H9 (cell line): Measurements from ENCODE around the gene ZNF705A. TPM values are rescaled to one million over a fixed set of nuclear protein-coding genes. Genes with fewer than 3 reads are reported as not detected.
"Not testable (repeated sequence)": the region's sequence is repeated elsewhere in the genome, so short reads cannot be mapped to it uniquely, and the experiment has no call there.

Source experiments
- DNase-seq: peaks from one replicate; pipeline ENCODE4 v3.0.0-alpha.2; 2017
- H2AFZ ChIP-seq: one replicate; pipeline ENCODE4 v1.6.1; 2013; ENCODE audit warnings: mild to moderate bottlenecking, low read length, control low read depth, moderate library complexity
- H2AK5ac ChIP-seq: 2 replicates; pipeline ENCODE4 v1.6.1; 2013; ENCODE audit warnings: low read length, control low read depth, mixed read lengths; ENCODE audit not compliant: insufficient read length
- H2BK120ac ChIP-seq: one replicate; pipeline ENCODE4 v1.6.1; 2013; ENCODE audit warnings: low read depth, mild to moderate bottlenecking, low read length, control low read depth, inconsistent platforms; ENCODE audit not compliant: poor library complexity, severe bottlenecking
- H2BK12ac ChIP-seq: 2 replicates; pipeline ENCODE4 v1.6.1; 2013; ENCODE audit warnings: low read length, control low read depth, mixed read lengths, low read depth; ENCODE audit not compliant: insufficient read length
- H2BK15ac ChIP-seq: 2 replicates; pipeline ENCODE4 v1.6.1; 2013; ENCODE audit warnings: low read depth, low read length, control low read depth
- H2BK20ac ChIP-seq: one replicate; pipeline ENCODE4 v1.6.1; 2013; ENCODE audit warnings: low read depth, mild to moderate bottlenecking, low read length, control low read depth, inconsistent platforms; ENCODE audit not compliant: poor library complexity, severe bottlenecking
- H2BK5ac ChIP-seq: 2 replicates; pipeline ENCODE4 v1.6.1; 2013; ENCODE audit warnings: low read length, control low read depth, mixed read lengths; ENCODE audit not compliant: insufficient read length
- H3K14ac ChIP-seq: 2 replicates; pipeline ENCODE4 v1.6.1; 2013; ENCODE audit warnings: low read length, control low read depth; ENCODE audit not compliant: insufficient read depth
- H3K18ac ChIP-seq: 2 replicates; pipeline ENCODE4 v1.6.1; 2013; ENCODE audit warnings: low read depth, mild to moderate bottlenecking, mixed read lengths, low read length, control low read depth; ENCODE audit not compliant: insufficient read length
- H3K23ac ChIP-seq: 2 replicates; pipeline ENCODE4 v1.6.1; 2013; ENCODE audit warnings: low read length, control low read depth, mixed read lengths, low read depth; ENCODE audit not compliant: insufficient read length
- H3K23me2 ChIP-seq: 2 replicates; pipeline ENCODE4 v1.6.1; 2013; ENCODE audit warnings: low read depth, mild to moderate bottlenecking, mixed read lengths, low read length, control low read depth; ENCODE audit not compliant: insufficient read length, poor library complexity, severe bottlenecking
- H3K27ac ChIP-seq: 2 replicates; pipeline ENCODE4 v1.5.1; 2013; ENCODE audit warnings: low read length, control low read depth, mixed read lengths, low read depth; ENCODE audit not compliant: insufficient read length
- H3K27me3 ChIP-seq: 2 replicates; pipeline ENCODE4 v1.6.1; 2013; ENCODE audit warnings: low read length, control low read depth, inconsistent platforms; ENCODE audit not compliant: insufficient read depth
- H3K4ac ChIP-seq: 2 replicates; pipeline ENCODE4 v1.6.1; 2013; ENCODE audit warnings: low read depth, mild to moderate bottlenecking, control low read depth, inconsistent platforms, low read length, moderate library complexity
- H3K4me1 ChIP-seq: 2 replicates; pipeline ENCODE4 v1.6.1; 2013; ENCODE audit warnings: low read length, control low read depth, inconsistent platforms; ENCODE audit not compliant: insufficient read depth
- H3K4me2 ChIP-seq: 2 replicates; pipeline ENCODE4 v1.6.1; 2013; ENCODE audit warnings: low read length, control low read depth, mixed read lengths; ENCODE audit not compliant: insufficient read length, insufficient read depth
- H3K56ac ChIP-seq: 2 replicates; pipeline ENCODE4 v1.6.1; 2013; ENCODE audit warnings: low read depth, mild to moderate bottlenecking, mixed read lengths, low read length, control low read depth; ENCODE audit not compliant: insufficient read length
- H3K79me1 ChIP-seq: 2 replicates; pipeline ENCODE4 v1.6.1; 2013; ENCODE audit warnings: low read depth, mild to moderate bottlenecking, moderate library complexity, low read length, control low read depth, inconsistent platforms; ENCODE audit not compliant: insufficient read depth, poor library complexity, severe bottlenecking
- H3K79me2 ChIP-seq: 2 replicates; pipeline ENCODE4 v1.6.1; 2013; ENCODE audit warnings: low read length, control low read depth, inconsistent platforms; ENCODE audit not compliant: insufficient read depth
- H3K9ac ChIP-seq: 2 replicates; pipeline ENCODE4 v1.6.1; 2013; ENCODE audit warnings: low read length, control low read depth, mixed read lengths; ENCODE audit not compliant: insufficient read length; ENCODE audit errors: extremely low read depth
- H3K9me3 ChIP-seq: one replicate; pipeline ENCODE4 v1.6.1; 2013; ENCODE audit warnings: low read depth, low read length, inconsistent platforms; ENCODE audit not compliant: control insufficient read depth
- H3T11ph ChIP-seq: one replicate; pipeline ENCODE4 v1.6.1; 2013; ENCODE audit warnings: mild to moderate bottlenecking, low read length, control low read depth, inconsistent platforms
- H4K20me1 ChIP-seq: one replicate; pipeline ENCODE4 v1.6.1; 2013; ENCODE audit not compliant: control insufficient read depth, insufficient read length, insufficient read depth
- H4K5ac ChIP-seq: 2 replicates; pipeline ENCODE4 v1.6.1; 2013; ENCODE audit warnings: low read depth, mild to moderate bottlenecking, mixed read lengths, low read length, control low read depth; ENCODE audit not compliant: insufficient read length
- H4K8ac ChIP-seq: replicated peaks from 2 replicates; pipeline ENCODE4 v1.6.1; 2013; ENCODE audit warnings: low read length, control low read depth, mixed read lengths, low read depth; ENCODE audit not compliant: insufficient read length
- H4K91ac ChIP-seq: 2 replicates; pipeline ENCODE4 v1.6.1; 2013; ENCODE audit warnings: low read depth, mild to moderate bottlenecking, moderate library complexity, mixed read lengths, low read length, control low read depth; ENCODE audit not compliant: insufficient read length
- H3K27ac Mint-ChIP-seq, 3 experiments: 2 replicates in 2 of 3; 3 replicates in 1 of 3; pipeline ENCODE4 v1.8.0; 2020 to 2021; ENCODE audit warnings: mixed read lengths in 3 of 3, mild to moderate bottlenecking in 1 of 3, moderate library complexity in 1 of 3
- H3K27me3 Mint-ChIP-seq: 2 replicates; pipeline ENCODE4 v1.8.0; 2021; ENCODE audit warnings: low read depth, mild to moderate bottlenecking, moderate library complexity, mixed read lengths
- H3K36me3 Mint-ChIP-seq, 3 experiments: 2 replicates in 2 of 3; 3 replicates in 1 of 3; pipeline ENCODE4 v1.8.0; 2020 to 2021; ENCODE audit warnings: low read depth in 3 of 3, mixed read lengths in 3 of 3; ENCODE audit not compliant: insufficient read depth in 1 of 3
- H3K4me1 Mint-ChIP-seq, 2 experiments: 2 replicates each; pipeline ENCODE4 v1.8.0; 2020; ENCODE audit warnings: mixed read lengths in 2 of 2
- H3K4me3 Mint-ChIP-seq, 2 experiments: 2 replicates in 1 of 2; 3 replicates in 1 of 2; pipeline ENCODE4 v1.8.0; 2020 to 2021; ENCODE audit warnings: mild to moderate bottlenecking in 2 of 2, mixed read lengths in 2 of 2, moderate library complexity in 1 of 2
- H3K9me3 Mint-ChIP-seq, 2 experiments: 2 replicates in 1 of 2; 3 replicates in 1 of 2; pipeline ENCODE4 v1.8.0; 2020; ENCODE audit warnings: mild to moderate bottlenecking in 2 of 2, mixed read lengths in 2 of 2, moderate library complexity in 1 of 2
- CTCF ChIP-seq: fragments of 200-600 bp; sonication (generic); conservative IDR thresholded peaks from 3 replicates; pipeline ENCODE4 v1.8.0; 2021; ENCODE audit warnings: antibody characterized with exemption, mild to moderate bottlenecking
- WGBS: extraction: QIAGEN DNeasy Blood & Tissue Kit; methylation state at CpG from one replicate; pipeline ENCODE4 v1.1.7; 2013; ENCODE audit warnings: missing lambda C conversion rate, low lambda C conversion rate, mixed read lengths; ENCODE audit not compliant: insufficient read length; ENCODE audit errors: extremely low coverage; 5-methylcytosine and 5-hydroxymethylcytosine counted together
- total RNA-seq: library from RNA; stranded (reverse); gene quantifications from 2 replicates; pipeline ENCODE4 v1.2.1, GENCODE V29; 2021

ZNF705A gene
- total RNA-seq, 1 experiment from 2014 or later, result not detected

GRCh38 chr12:8188088-8188487 lies 31.3 kb downstream of the ZNF705A start:
- not testable (repeated sequence) for H4K8ac ChIP-seq, H3K9me3 ChIP-seq, H3K9ac ChIP-seq, H2AFZ ChIP-seq, H2BK5ac ChIP-seq, H2BK20ac ChIP-seq, H3K9me3 Mint-ChIP-seq, H3K36me3 Mint-ChIP-seq, H2BK120ac ChIP-seq, H3K4me1 ChIP-seq, H3K27ac ChIP-seq, H3T11ph ChIP-seq, H3K23ac ChIP-seq, H3K27me3 Mint-ChIP-seq, H3K27ac Mint-ChIP-seq, H3K14ac ChIP-seq, H3K4me1 Mint-ChIP-seq, H3K79me1 ChIP-seq, H2BK15ac ChIP-seq, H3K27me3 ChIP-seq, H3K4ac ChIP-seq, H3K18ac ChIP-seq, H4K5ac ChIP-seq, H2AK5ac ChIP-seq, DNase-seq, H3K23me2 ChIP-seq, H3K56ac ChIP-seq, H3K4me3 Mint-ChIP-seq, H2BK12ac ChIP-seq, H3K4me2 ChIP-seq, H4K91ac ChIP-seq, H4K20me1 ChIP-seq, H3K79me2 ChIP-seq
- WGBS, result no CpG with 5 or more reads among the region's 2 CpGs
- peak; percentile 44; the same call in 2 of the 3 replicates for TF ChIP-seq CTCF

GRCh38 chr12:8197685-8198308 lies 41.0 kb downstream of the ZNF705A start:
- not testable (repeated sequence) for H2BK5ac ChIP-seq, H3K27me3 Mint-ChIP-seq, H3K36me3 Mint-ChIP-seq, H2BK120ac ChIP-seq, H2AK5ac ChIP-seq, H3K23me2 ChIP-seq, H3K4me1 Mint-ChIP-seq, H3K79me2 ChIP-seq, H4K91ac ChIP-seq, H3K4me2 ChIP-seq, H3K18ac ChIP-seq, H3K23ac ChIP-seq, H2BK12ac ChIP-seq, H4K5ac ChIP-seq, H3K27me3 ChIP-seq, H3K9me3 Mint-ChIP-seq, H3K9me3 ChIP-seq, H3K56ac ChIP-seq, H3K27ac ChIP-seq, H3T11ph ChIP-seq, H2BK20ac ChIP-seq, H4K8ac ChIP-seq, H3K4me1 ChIP-seq, H3K4me3 Mint-ChIP-seq, H3K4ac ChIP-seq, H3K79me1 ChIP-seq, H3K9ac ChIP-seq, H3K27ac Mint-ChIP-seq, H4K20me1 ChIP-seq, H2AFZ ChIP-seq, H3K14ac ChIP-seq, H2BK15ac ChIP-seq, DNase-seq
- WGBS, result no CpG with 5 or more reads among the region's 1 CpG
